Hepatocyte (in vitro differentiated cells): ENCODE data around the gene SKAP2. TPM values are rescaled to one million over a fixed set of nuclear protein-coding genes. Genes with fewer than 3 reads are reported as not detected.

Experiments used
- DNase-seq: peaks from one replicate; pipeline ENCODE4 v3.0.0-alpha.2; 2016; ENCODE audit warnings: low spot score
- H2AFZ ChIP-seq: fragments of 200-600 bp; sonication (generic); 2 replicates; pipeline ENCODE4 v1.6.0; 2016; ENCODE audit warnings: antibody characterized with exemption, mild to moderate bottlenecking
- H3K27ac ChIP-seq: fragments of 200-600 bp; sonication (generic); 2 replicates; pipeline ENCODE4 v1.5.1; 2016; ENCODE audit warnings: mild to moderate bottlenecking
- H3K27me3 ChIP-seq: fragments of 200-600 bp; sonication (generic); 2 replicates; pipeline ENCODE4 v1.6.1; 2016
- H3K36me3 ChIP-seq: fragments of 200-600 bp; sonication (generic); replicated peaks from 2 replicates; pipeline ENCODE4 v1.5.1; 2016; ENCODE audit warnings: low read depth; ENCODE audit not compliant: insufficient read depth
- H3K4me1 ChIP-seq: fragments of 200-600 bp; sonication (generic); 2 replicates; pipeline ENCODE4 v1.5.1; 2016; ENCODE audit warnings: mild to moderate bottlenecking, moderate library complexity; ENCODE audit not compliant: insufficient read depth
- H3K4me2 ChIP-seq: fragments of 200-600 bp; sonication (generic); 2 replicates; pipeline ENCODE4 v1.6.0; 2016
- H3K4me3 ChIP-seq: fragments of 200-600 bp; sonication (generic); 2 replicates; pipeline ENCODE4 v1.5.1; 2016; ENCODE audit warnings: mild to moderate bottlenecking
- H3K79me2 ChIP-seq: fragments of 200-600 bp; sonication (generic); 2 replicates; pipeline ENCODE4 v1.6.0; 2017; ENCODE audit warnings: mild to moderate bottlenecking
- H3K9me2 ChIP-seq: fragments of 200-600 bp; sonication (generic); replicated peaks from 2 replicates; pipeline ENCODE4 v1.6.0; 2017; ENCODE audit warnings: mild to moderate bottlenecking; ENCODE audit not compliant: insufficient read depth
- H3K9me3 ChIP-seq: fragments of 200-600 bp; sonication (generic); 2 replicates; pipeline ENCODE4 v1.5.1; 2016; ENCODE audit warnings: low read depth, mild to moderate bottlenecking
- H4K20me1 ChIP-seq: fragments of 200-600 bp; sonication (generic); 2 replicates; pipeline ENCODE4 v1.6.0; 2016; ENCODE audit warnings: mild to moderate bottlenecking; ENCODE audit not compliant: insufficient read depth, poor library complexity, severe bottlenecking
- EZH2 ChIP-seq: fragments of 200-600 bp; sonication (generic); IDR thresholded peaks from 2 replicates; pipeline ENCODE4 v1.6.1; 2016; ENCODE audit warnings: antibody characterized with exemption, mild to moderate bottlenecking, borderline replicate concordance
- EZH2phosphoT487 ChIP-seq: fragments of 200-600 bp; sonication (generic); IDR thresholded peaks from one replicate; pipeline ENCODE4 v1.6.1; 2018; ENCODE audit warnings: antibody characterized with exemption, mild to moderate bottlenecking, low read depth, moderate library complexity; ENCODE audit not compliant: unreplicated experiment, severe bottlenecking
- WGBS: methylation state at CpG from one replicate; pipeline ENCODE4 v1.1.6; 2016; ENCODE audit warnings: low lambda C conversion rate; ENCODE audit errors: missing lambda C conversion rate; 5-methylcytosine and 5-hydroxymethylcytosine counted together
- polyA plus RNA-seq: library from polyadenylated mRNA; unstranded; fragments of >200 nt; fragmentation: Nextera tagmentation; extraction: Ambion mirVana; gene quantifications from 2 replicates; pipeline ENCODE4 v1.2.1, GENCODE V29; 2016
- total RNA-seq: library from RNA; depleted of rRNA; stranded (reverse); fragments of >200 nt; gene quantifications from 2 replicates; pipeline ENCODE4 v1.2.3, GENCODE V29; 2014
- TF ChIP-seq, protein P1 (sequence below): fragments of 200-600 bp; sonication (generic); IDR thresholded peaks from 2 replicates; pipeline ENCODE4 v1.5.1; 2016; ENCODE audit warnings: antibody characterized with exemption, mild to moderate bottlenecking; ENCODE audit not compliant: poor library complexity

The SKAP2 gene
- total and polyA plus RNA-seq, 2 experiments from 2014 or later, result 8.4 to 13.5 TPM

DNA sequence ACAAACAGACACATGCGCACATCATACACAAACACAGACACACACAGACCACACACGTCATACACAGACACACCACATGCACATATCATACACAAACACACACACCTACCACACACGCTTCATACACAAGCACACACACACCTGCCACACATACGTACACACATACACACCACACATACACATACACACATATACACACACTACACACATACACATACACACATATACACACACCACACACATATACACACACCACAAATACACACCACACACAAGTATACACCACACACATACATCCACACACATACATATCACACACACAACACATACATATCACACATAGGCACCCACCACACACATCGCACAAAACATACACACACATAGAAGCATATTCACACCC lies 224.7 kb downstream of the SKAP2 start:
- WGBS, result 98% methylated on average over 5 of the region's 5 CpGs
- Histone ChIP-seq H3K36me3 (no peaks in the 10 kb centered on the region), H3K4me3 (no peak overlapping the region), H3K27me3 (no peaks in the 10 kb centered on the region), H3K79me2 (no peaks in the 10 kb centered on the region), H3K9me2 (no peaks in the 10 kb centered on the region), H2AFZ (no peak overlapping the region), H3K4me1 (no peaks in the 10 kb centered on the region), H4K20me1 (no peaks in the 10 kb centered on the region), H3K9me3 (no peaks in the 10 kb centered on the region), H3K27ac (no peak overlapping the region), H3K4me2 (no peak overlapping the region)
- no peak for TF ChIP-seq EZH2phosphoT487
- no peak for TF ChIP-seq EZH2
- TF ChIP-seq, protein P1, sequence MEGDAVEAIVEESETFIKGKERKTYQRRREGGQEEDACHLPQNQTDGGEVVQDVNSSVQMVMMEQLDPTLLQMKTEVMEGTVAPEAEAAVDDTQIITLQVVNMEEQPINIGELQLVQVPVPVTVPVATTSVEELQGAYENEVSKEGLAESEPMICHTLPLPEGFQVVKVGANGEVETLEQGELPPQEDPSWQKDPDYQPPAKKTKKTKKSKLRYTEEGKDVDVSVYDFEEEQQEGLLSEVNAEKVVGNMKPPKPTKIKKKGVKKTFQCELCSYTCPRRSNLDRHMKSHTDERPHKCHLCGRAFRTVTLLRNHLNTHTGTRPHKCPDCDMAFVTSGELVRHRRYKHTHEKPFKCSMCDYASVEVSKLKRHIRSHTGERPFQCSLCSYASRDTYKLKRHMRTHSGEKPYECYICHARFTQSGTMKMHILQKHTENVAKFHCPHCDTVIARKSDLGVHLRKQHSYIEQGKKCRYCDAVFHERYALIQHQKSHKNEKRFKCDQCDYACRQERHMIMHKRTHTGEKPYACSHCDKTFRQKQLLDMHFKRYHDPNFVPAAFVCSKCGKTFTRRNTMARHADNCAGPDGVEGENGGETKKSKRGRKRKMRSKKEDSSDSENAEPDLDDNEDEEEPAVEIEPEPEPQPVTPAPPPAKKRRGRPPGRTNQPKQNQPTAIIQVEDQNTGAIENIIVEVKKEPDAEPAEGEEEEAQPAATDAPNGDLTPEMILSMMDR, result no peak
- no peak for DNase-seq

DNA sequence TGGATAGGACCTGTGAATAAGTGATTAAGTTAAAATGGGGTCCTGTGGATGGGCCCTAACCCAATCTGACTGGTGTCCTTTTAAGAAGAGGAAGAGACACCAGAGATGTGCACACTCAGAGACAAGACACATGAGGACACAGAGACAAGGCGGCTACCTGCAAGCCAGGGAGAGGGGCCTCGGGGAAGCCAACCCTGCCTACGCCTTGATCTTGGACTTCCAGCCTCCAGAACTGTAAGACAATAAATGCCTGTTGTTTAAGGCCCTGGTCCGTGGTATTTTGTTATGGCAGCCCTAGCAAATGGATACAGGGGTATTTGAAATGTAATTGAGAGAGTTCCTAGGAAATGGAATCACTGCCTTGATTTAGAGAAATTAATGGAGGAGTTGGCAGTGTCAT lies 225.3 kb downstream of the SKAP2 start:
- Histone ChIP-seq H3K79me2 (no peaks in the 10 kb centered on the region), H3K4me3 (no peak overlapping the region), H3K4me1 (no peaks in the 10 kb centered on the region), H3K9me2 (no peaks in the 10 kb centered on the region), H3K4me2 (no peak overlapping the region), H4K20me1 (no peaks in the 10 kb centered on the region), H2AFZ (no peak overlapping the region), H3K36me3 (no peaks in the 10 kb centered on the region), H3K27me3 (no peaks in the 10 kb centered on the region), H3K9me3 (no peaks in the 10 kb centered on the region), H3K27ac (no peak overlapping the region)
- no peak for DNase-seq
- TF ChIP-seq EZH2, result no peak
- TF ChIP-seq, protein P1, result no peak
- TF ChIP-seq EZH2phosphoT487, result no peak
- 92% methylated on average over 4 of the region's 4 CpGs for WGBS

DNA sequence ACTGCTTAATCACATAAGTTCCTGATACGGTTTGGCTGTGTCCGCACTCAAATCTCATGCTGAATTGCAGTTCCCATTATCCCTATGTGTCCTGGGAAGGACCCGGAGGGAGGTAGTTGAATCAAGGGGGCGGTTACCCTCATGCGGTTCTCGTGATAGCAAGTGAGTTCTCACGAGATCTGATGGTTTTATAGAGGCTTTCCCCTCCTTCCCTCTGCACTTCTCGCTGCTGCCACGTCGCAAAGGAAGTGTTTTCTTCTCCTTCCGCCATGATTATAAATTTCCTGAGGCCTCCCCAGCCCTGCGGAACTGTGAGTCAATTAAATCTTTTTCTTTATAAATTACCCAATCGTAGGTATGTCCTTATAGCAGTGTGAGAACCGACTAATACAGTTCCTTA lies 226.2 kb downstream of the SKAP2 start:
- WGBS, result 88% methylated on average over 14 of the region's 14 CpGs
- DNase-seq, result no peak
- Histone ChIP-seq H3K4me3 (no peak overlapping the region), H3K9me2 (no peaks in the 10 kb centered on the region), H3K27me3 (no peaks in the 10 kb centered on the region), H3K79me2 (no peaks in the 10 kb centered on the region), H3K9me3 (no peaks in the 10 kb centered on the region), H3K27ac (no peak overlapping the region), H2AFZ (no peak overlapping the region), H3K4me1 (no peaks in the 10 kb centered on the region), H3K4me2 (no peak overlapping the region), H4K20me1 (no peaks in the 10 kb centered on the region), H3K36me3 (no peaks in the 10 kb centered on the region)
- TF ChIP-seq EZH2, result no peak
- no peak for TF ChIP-seq EZH2phosphoT487
- TF ChIP-seq, protein P1, result no peak

DNA sequence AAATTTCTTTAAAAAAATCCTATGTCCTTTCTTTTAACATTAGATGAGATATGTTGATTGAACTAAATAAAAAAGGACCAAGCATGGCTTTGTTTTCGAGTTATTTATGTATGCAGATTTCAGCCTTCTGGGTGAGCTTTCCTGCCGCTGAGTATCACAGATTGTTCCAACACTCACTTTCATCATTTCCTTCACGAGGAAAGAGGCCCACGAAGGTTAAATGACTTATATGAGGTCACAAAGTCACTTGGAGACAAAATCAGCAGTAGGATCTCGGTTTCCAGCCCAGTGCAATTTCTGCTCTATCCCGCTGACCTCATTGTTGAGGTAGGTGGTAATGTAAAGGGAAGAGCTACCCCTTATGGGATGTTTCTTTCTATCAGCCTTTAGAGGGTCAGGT lies 226.8 kb downstream of the SKAP2 start:
- Histone ChIP-seq H3K9me3 (no peaks in the 10 kb centered on the region), H3K4me1 (no peaks in the 10 kb centered on the region)
- WGBS, result 81% methylated on average over 6 of the region's 6 CpGs

More for the DNA sequence above, 226.8 kb downstream of the SKAP2 start:
- Histone ChIP-seq H4K20me1 (no peaks in the 10 kb centered on the region), H3K4me3 (no peak overlapping the region), H3K36me3 (no peaks in the 10 kb centered on the region), H2AFZ (no peak overlapping the region), H3K9me2 (no peaks in the 10 kb centered on the region), H3K27me3 (no peaks in the 10 kb centered on the region), H3K27ac (no peak overlapping the region), H3K79me2 (no peaks in the 10 kb centered on the region), H3K4me2 (no peak overlapping the region)
- TF ChIP-seq EZH2 (no peak), EZH2phosphoT487 (no peak)
- TF ChIP-seq, protein P1, result no peak
- no peak for DNase-seq
